Rectal smooth muscle tissue (tissue), 1 donor: ENCODE data around the gene RPE65.
"Not testable (repeated sequence)": the region's sequence is repeated elsewhere in the genome, so short reads cannot be mapped to it uniquely, and the experiment has no call there.

Experiments used
- H3K27ac ChIP-seq: one replicate; pipeline ENCODE4 v1.7.0; 2013; ENCODE audit warnings: low read depth, low read length, inconsistent platforms
- H3K27me3 ChIP-seq: one replicate; pipeline ENCODE4 v1.7.0; 2013; ENCODE audit warnings: low read length; ENCODE audit not compliant: control insufficient read depth, insufficient read depth
- H3K36me3 ChIP-seq: one replicate; pipeline ENCODE4 v1.7.0; 2013; ENCODE audit warnings: low read length; ENCODE audit not compliant: control insufficient read depth, insufficient read depth
- H3K4me1 ChIP-seq: one replicate; pipeline ENCODE4 v1.7.0; 2013; ENCODE audit warnings: low read length; ENCODE audit not compliant: control insufficient read depth, insufficient read depth
- H3K4me3 ChIP-seq: one replicate; pipeline ENCODE4 v1.7.0; 2013; ENCODE audit warnings: low read length
- H3K9ac ChIP-seq: one replicate; pipeline ENCODE4 v1.7.0; 2013; ENCODE audit warnings: low read length

The RPE65 gene

GRCh38 chr1:68449901-68450300 lies at the start of gene RPE65:
Gene RPE65 (minus strand): TSS chr1:68449954. CDS start chr1:68449905, 49 bp downstream.
- Histone ChIP-seq H3K27me3 (no peaks in the 10 kb centered on the region), H3K9ac (no peak within 1 kb of the TSS), H3K27ac (no peak within 1 kb of the TSS), H3K4me1 (no peaks in the 10 kb centered on the region), H3K36me3 (no peaks in the 10 kb centered on the region), H3K4me3 (no peak within 1 kb of the TSS)

DNA sequence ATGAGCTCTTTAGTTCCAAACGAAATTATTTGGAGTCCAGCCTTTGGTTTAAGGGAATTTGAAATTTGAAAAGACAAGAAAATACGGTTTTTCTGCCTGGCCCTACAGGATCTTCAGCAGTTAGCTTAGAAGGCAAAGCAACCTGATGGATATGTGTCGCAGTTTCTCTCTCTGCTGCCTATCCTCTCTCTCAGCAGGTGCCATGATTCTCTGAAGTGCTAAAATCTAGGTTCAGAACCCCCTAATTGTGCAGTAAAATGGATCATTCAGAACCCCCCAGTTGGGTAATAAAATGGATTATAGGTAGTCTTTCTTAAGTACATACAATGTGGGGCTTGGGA lies 47.6 kb upstream of the RPE65 start:
- no peak overlapping the region for H3K27ac ChIP-seq

DNA sequence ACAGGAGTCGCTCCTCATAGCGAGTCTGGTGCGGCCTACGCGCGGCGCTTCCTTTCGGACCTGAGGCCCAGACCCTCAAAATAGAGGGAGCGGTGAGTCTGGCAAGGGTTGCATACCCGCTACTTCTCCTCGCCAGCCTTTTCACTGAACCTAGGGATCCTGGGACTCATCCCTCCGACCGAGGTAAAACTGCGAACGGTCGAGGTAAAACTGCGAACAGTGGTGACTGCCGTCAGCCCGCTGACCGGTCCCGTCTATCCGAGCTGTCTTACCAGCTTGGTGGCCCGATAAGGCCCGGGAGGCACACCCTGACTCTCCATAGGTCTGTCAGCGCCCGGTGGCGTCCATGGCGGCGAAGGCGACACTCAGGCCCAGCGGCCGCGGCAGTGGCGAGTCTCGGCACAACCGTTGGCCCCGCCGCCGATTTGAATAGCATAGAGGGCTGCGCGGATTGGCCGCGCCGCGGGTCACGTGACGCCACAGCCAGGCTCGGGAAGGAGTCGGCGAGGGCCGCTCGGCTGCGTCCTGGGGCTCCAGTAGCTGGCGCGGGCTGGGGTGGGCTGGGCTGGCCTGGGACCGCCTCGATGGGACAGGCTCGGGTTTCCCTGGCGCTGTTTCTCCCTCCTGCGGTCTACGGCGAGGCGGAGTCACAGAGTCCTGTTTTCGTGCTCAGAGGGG lies 47.1 kb upstream of the RPE65 start, which contains the start of gene DEPDC1:
Gene DEPDC1, minus strand, starts transcription at position 403 of the 678 bp plus-strand sequence. Its CDS starts 83 bp downstream, at position 320.
- H3K27ac ChIP-seq = no peak within 1 kb of the TSS
- H3K4me3 ChIP-seq = peak within 1 kb of the TSS; percentile 78
- no peak within 1 kb of the TSS for H3K9ac ChIP-seq
- H3K36me3 ChIP-seq = no peaks in the 10 kb centered on the region
- H3K27me3 ChIP-seq = no peaks in the 10 kb centered on the region
- H3K4me1 ChIP-seq = peaks cover 7% of the 10 kb centered on the region

More for the DNA sequence above, 47.6 kb upstream of the RPE65 start:
- Histone ChIP-seq H3K4me3 (peak overlapping the region; percentile 78), H3K27me3 (no peaks in the 10 kb centered on the region), H3K36me3 (no peaks in the 10 kb centered on the region), H3K4me1 (peaks cover 7% of the 10 kb centered on the region), H3K9ac (no peak overlapping the region)

DNA sequence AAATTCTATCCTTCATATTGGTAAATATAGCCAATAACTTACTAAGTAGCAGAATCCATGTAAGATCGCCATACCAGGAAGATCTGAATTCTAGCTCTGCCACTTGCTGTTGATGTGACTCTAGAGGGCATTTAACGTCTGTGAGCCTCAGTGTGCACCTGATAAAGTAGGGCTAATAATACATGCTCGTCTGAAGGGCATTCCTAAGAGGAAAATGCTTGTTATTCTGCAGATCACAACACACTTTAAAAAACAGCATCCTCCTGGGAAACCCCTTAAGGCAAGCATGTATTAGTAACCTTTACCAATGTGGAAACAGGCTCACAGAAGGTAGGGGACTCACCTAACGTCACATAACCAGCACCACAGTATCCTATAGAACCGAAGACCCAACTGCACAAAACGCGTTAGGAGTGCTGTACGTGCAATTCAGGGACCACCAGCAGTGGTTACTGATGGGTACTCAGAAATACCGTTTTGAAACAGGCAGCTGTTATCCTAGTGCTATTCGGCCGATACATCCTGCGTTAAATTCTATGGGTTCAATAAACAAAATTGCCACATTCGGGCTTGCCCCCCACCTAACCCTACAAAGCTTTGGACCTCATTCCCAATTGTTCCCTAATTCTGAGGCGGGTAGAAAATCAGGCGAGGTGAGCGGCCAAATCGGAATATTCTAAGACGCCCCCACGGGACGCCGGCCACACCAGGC lies 46.4 kb upstream of the RPE65 start:
- Histone ChIP-seq H3K9ac (no peak overlapping the region), H3K4me3 (peak overlapping the region; percentile 78), H3K36me3 (no peaks in the 10 kb centered on the region), H3K27ac (no peak overlapping the region), H3K27me3 (no peaks in the 10 kb centered on the region), H3K4me1 (peaks cover 7% of the 10 kb centered on the region)

- H3K36me3 ChIP-seq = no peaks in the 10 kb centered on the region
- no peak overlapping the region for H3K27ac ChIP-seq
- H3K9ac ChIP-seq = no peak overlapping the region
- H3K4me3 ChIP-seq = no peak overlapping the region
- H3K4me1 ChIP-seq = peaks cover 7% of the 10 kb centered on the region
- H3K27me3 ChIP-seq = no peaks in the 10 kb centered on the region
These were observed 45.8 kb upstream of the RPE65 start for GRCh38 chr1:68495532-68495931.

DNA sequence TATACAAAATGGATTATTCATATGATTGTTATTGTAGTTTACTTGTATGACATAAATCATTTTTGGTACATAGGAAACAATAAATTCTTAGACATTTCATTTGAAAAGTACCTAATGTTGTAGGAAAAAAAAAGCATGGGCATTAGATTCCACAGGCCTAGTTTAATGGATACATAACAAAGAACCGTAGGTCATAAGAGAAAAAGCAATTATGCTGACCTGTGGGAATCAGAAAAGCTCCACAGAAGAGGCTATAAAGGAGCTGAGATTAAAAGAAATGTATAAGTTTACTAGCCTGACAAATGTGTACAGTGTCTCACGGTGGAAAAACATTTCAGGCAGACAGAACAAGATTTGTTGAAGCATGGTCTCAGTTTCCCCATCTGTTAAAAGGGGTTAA lies 43.4 kb upstream of the RPE65 start:
- no peak overlapping the region for H3K9ac ChIP-seq
- H3K27ac ChIP-seq = no peak overlapping the region
- H3K27me3 ChIP-seq = no peaks in the 10 kb centered on the region
- H3K36me3 ChIP-seq = no peaks in the 10 kb centered on the region
- H3K4me3 ChIP-seq = no peak overlapping the region
- peaks cover 7% of the 10 kb centered on the region for H3K4me1 ChIP-seq

DNA sequence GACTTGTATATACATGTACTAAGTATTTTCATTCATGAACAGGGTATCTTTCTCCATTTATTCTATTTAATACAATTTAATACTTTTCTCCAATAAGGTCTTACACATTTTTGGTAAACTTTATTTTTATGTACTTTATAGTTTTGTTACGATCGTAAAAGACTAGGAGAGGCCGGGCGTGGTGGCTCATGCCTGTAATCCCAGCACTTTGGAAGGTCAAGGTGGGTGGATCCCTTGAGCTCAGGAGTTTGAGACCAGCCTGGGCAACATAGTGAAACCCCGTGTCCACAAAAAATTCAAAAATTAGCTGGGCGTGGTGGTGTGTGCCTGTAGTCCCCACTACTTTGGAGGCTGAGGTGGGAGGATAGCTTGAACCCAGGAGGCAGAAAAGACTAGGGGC lies 42.5 kb upstream of the RPE65 start:
- not testable (repeated sequence) for H3K4me1 ChIP-seq

GRCh38 chr1:68490046-68490651 lies 40.4 kb upstream of the RPE65 start:
- Histone ChIP-seq H3K9ac (no peak overlapping the region), H3K4me3 (no peak overlapping the region), H3K27me3 (no peaks in the 10 kb centered on the region), H3K27ac (no peak overlapping the region), H3K36me3 (no peaks in the 10 kb centered on the region), H3K4me1 (no peaks in the 10 kb centered on the region)

More for the DNA sequence above, 42.5 kb upstream of the RPE65 start:
- not testable (repeated sequence) for H3K9ac ChIP-seq, H3K27me3 ChIP-seq, H3K36me3 ChIP-seq, H3K27ac ChIP-seq, H3K4me3 ChIP-seq

GRCh38 chr1:68485431-68486022 lies 35.8 kb upstream of the RPE65 start:
- Histone ChIP-seq H3K9ac (no peak overlapping the region), H3K27me3 (no peaks in the 10 kb centered on the region), H3K27ac (no peak overlapping the region), H3K4me1 (no peaks in the 10 kb centered on the region), H3K36me3 (no peaks in the 10 kb centered on the region), H3K4me3 (no peak overlapping the region)

GRCh38 chr1:68484618-68485017 lies 34.9 kb upstream of the RPE65 start:
- Histone ChIP-seq H3K9ac (no peak overlapping the region), H3K27ac (no peak overlapping the region), H3K27me3 (no peaks in the 10 kb centered on the region)

DNA sequence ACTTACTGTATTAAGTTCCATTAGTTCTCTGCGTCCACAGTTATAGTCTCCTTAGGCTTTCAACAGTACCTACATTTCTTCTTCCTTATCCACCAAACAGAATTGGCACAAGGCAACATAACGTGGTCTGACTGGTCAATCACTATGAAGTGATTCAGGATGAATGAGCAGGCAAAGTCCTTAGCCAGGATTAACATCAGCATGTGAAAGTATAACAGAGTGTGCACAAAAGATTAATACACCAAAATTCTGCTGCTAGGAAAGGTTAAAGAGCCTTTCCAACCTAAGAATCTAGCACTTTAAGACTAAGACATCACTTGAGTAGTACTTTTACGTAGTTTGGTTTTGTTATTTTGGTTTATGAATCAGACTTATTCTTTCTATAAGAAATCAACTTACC lies 31.3 kb upstream of the RPE65 start:
- H3K4me3 ChIP-seq = no peak overlapping the region
- no peaks in the 10 kb centered on the region for H3K27me3 ChIP-seq
- no peaks in the 10 kb centered on the region for H3K36me3 ChIP-seq
- no peak overlapping the region for H3K9ac ChIP-seq
- H3K27ac ChIP-seq = no peak overlapping the region
- no peaks in the 10 kb centered on the region for H3K4me1 ChIP-seq

More at GRCh38 chr1:68484618-68485017, 34.9 kb upstream of the RPE65 start:
- H3K36me3 ChIP-seq = no peaks in the 10 kb centered on the region
- no peaks in the 10 kb centered on the region for H3K4me1 ChIP-seq
- no peak overlapping the region for H3K4me3 ChIP-seq

DNA sequence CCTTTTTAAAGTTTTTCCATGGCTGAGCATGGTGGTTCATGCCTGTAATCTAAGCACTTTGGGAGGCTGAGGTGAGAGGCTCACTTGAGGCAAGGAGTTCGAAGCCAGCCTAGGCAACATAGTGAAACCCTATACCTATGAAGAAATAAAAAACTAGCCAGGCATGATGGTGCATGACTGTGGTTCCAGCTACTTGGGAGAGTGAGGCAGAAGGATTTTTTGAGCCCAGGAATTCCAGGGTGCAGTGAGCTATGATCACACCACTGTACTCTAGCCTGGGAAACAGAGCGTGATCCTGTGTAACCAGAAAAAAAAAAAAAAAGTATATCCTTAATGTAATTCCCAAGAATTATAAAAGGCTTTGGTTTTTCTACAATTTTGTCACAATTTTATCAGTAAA lies 29.7 kb upstream of the RPE65 start:
- H3K27ac ChIP-seq = no peak overlapping the region
- H3K27me3 ChIP-seq = no peaks in the 10 kb centered on the region
- H3K36me3 ChIP-seq = no peaks in the 10 kb centered on the region
- H3K9ac ChIP-seq = no peak overlapping the region
- H3K4me1 ChIP-seq = no peaks in the 10 kb centered on the region
- H3K4me3 ChIP-seq = no peak overlapping the region
